ENCODE results near the gene GALNT10.

GRCh38 chr5:154356958-154357357, 166.4 kb downstream of the GALNT10 start:
- TF ChIP-seq, protein P1, sequence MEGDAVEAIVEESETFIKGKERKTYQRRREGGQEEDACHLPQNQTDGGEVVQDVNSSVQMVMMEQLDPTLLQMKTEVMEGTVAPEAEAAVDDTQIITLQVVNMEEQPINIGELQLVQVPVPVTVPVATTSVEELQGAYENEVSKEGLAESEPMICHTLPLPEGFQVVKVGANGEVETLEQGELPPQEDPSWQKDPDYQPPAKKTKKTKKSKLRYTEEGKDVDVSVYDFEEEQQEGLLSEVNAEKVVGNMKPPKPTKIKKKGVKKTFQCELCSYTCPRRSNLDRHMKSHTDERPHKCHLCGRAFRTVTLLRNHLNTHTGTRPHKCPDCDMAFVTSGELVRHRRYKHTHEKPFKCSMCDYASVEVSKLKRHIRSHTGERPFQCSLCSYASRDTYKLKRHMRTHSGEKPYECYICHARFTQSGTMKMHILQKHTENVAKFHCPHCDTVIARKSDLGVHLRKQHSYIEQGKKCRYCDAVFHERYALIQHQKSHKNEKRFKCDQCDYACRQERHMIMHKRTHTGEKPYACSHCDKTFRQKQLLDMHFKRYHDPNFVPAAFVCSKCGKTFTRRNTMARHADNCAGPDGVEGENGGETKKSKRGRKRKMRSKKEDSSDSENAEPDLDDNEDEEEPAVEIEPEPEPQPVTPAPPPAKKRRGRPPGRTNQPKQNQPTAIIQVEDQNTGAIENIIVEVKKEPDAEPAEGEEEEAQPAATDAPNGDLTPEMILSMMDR (IDR thresholded peaks at IDR 0.05 in 8 of 11, conservative IDR thresholded peaks at IDR 0.05 in 3 of 11): no peak
- no peak for TF ChIP-seq POLR2A (IDR thresholded peaks at IDR 0.05)

Data from spleen (tissue), 7 donors.